HepG2 (cell line): ENCODE data around the gene EXOSC9. TPM values are rescaled to one million over a fixed set of nuclear protein-coding genes. Genes with fewer than 3 reads are reported as not detected.
A peak's percentile ranks its signal among the peaks of the same experiment; 100 is the strongest.

Experiments
- CENPX ChIP-seq: sonication (generic); formaldehyde crosslinking; IDR thresholded peaks from 2 replicates; pipeline ENCODE4 v1.9.0; 2021; ENCODE audit warnings: mild to moderate bottlenecking, missing genetic modification reagents, moderate library complexity
- ELF1 ChIP-seq: sonication (generic); formaldehyde crosslinking; IDR thresholded peaks from 2 replicates; pipeline ENCODE4 v1.4.0; 2020; ENCODE audit warnings: missing genetic modification reagents
- EZH2 ChIP-seq: conservative IDR thresholded peaks from 2 replicates; pipeline ENCODE4 v1.6.1; 2012; ENCODE audit warnings: mild to moderate bottlenecking, low read depth, low read length, moderate library complexity
- GZF1 ChIP-seq: sonication (generic); formaldehyde crosslinking; IDR thresholded peaks from 2 replicates; pipeline ENCODE4 v1.5.1; 2020; ENCODE audit warnings: mild to moderate bottlenecking, missing genetic modification reagents
- HHEX ChIP-seq: IDR thresholded peaks from 2 replicates; pipeline ENCODE4 v1.6.1; 2016; ENCODE audit warnings: control low read depth
- MBD4 ChIP-seq: IDR thresholded peaks from 2 replicates; pipeline ENCODE4 v1.6.1; 2012; ENCODE audit warnings: low read length, inconsistent platforms, borderline replicate concordance
- MIER3 ChIP-seq: IDR thresholded peaks from 2 replicates; pipeline ENCODE4 v1.6.1; 2016; ENCODE audit warnings: missing compliant biosample characterization, borderline replicate concordance
- MIXL1 ChIP-seq: IDR thresholded peaks from 2 replicates; pipeline ENCODE4 v1.6.1; 2016
- NFIC ChIP-seq: IDR thresholded peaks from 2 replicates; pipeline ENCODE4 v1.6.1; 2012; ENCODE audit warnings: mild to moderate bottlenecking, low read length, inconsistent platforms
- REL ChIP-seq: sonication (generic); formaldehyde crosslinking; conservative IDR thresholded peaks from 2 replicates; pipeline ENCODE4 v1.8.0; 2022; ENCODE audit warnings: mild to moderate bottlenecking, missing genetic modification reagents, moderate library complexity
- SAFB2 ChIP-seq: sonication (generic); formaldehyde crosslinking; IDR thresholded peaks from 2 replicates; pipeline ENCODE4 v1.5.1; 2020; ENCODE audit warnings: missing genetic modification reagents, low read depth, mild to moderate bottlenecking, borderline replicate concordance
- SRF ChIP-seq: IDR thresholded peaks from 2 replicates; pipeline ENCODE4 v1.6.1; 2011; ENCODE audit warnings: mild to moderate bottlenecking, low read depth, low read length, moderate library complexity
- ZFP41 ChIP-seq: sonication (generic); formaldehyde crosslinking; IDR thresholded peaks from 2 replicates; pipeline ENCODE4 v1.4.0; 2020; ENCODE audit warnings: mild to moderate bottlenecking, missing genetic modification reagents, borderline replicate concordance
- ZMYM2 ChIP-seq: sonication (generic); formaldehyde crosslinking; IDR thresholded peaks from 2 replicates; pipeline ENCODE4 v1.8.0; 2022; ENCODE audit warnings: mild to moderate bottlenecking, missing genetic modification reagents
- ZNF136 ChIP-seq: sonication (generic); formaldehyde crosslinking; IDR thresholded peaks from 2 replicates; pipeline ENCODE4 v1.8.1; 2022; ENCODE audit warnings: low read depth, mild to moderate bottlenecking, moderate library complexity, missing genetic modification reagents
- ZNF326 ChIP-seq: sonication (generic); formaldehyde crosslinking; IDR thresholded peaks from 2 replicates; pipeline ENCODE4 v1.4.0; 2020; ENCODE audit warnings: missing genetic modification reagents, borderline replicate concordance
- ZNF333 ChIP-seq: sonication (generic); formaldehyde crosslinking; IDR thresholded peaks from 2 replicates; pipeline ENCODE4 v1.4.0; 2020; ENCODE audit warnings: mild to moderate bottlenecking, missing genetic modification reagents, borderline replicate concordance
- ZNF430 ChIP-seq: sonication (generic); formaldehyde crosslinking; IDR thresholded peaks from 2 replicates; pipeline ENCODE4 v1.9.0; 2021; ENCODE audit warnings: mild to moderate bottlenecking, missing genetic modification reagents
- ZNF564 ChIP-seq: sonication (generic); formaldehyde crosslinking; IDR thresholded peaks from 2 replicates; pipeline ENCODE4 v1.8.1; 2023; ENCODE audit warnings: mild to moderate bottlenecking, missing genetic modification reagents
- ZNF720 ChIP-seq: sonication (generic); formaldehyde crosslinking; IDR thresholded peaks from 2 replicates; pipeline ENCODE4 v1.4.0; 2020; ENCODE audit warnings: missing genetic modification reagents
- polyA plus RNA-seq, 8 experiments: library from polyadenylated mRNA; depleted of rRNA in 3 of 8; stranded (reverse) in 7 of 8; unstranded in 1 of 8; fragments of >200 nt; fragmentation: Illumina TruSeq in 4 of 8; extraction: Trizol in 4 of 8; gene quantifications; 2 replicates each; pipeline versions ENCODE4 v1.2.1 to v1.2.3, GENCODE V29; 2011 to 2016; ENCODE audit warnings: low read depth in 4 of 8, missing spikeins in 1 of 8, mixed read lengths in 1 of 8; ENCODE audit not compliant: insufficient read depth in 1 of 8
- total RNA-seq, 5 experiments: library from RNA; depleted of rRNA; stranded (reverse); fragments of >200 nt; fragmentation: Illumina TruSeq; extraction: Trizol; gene quantifications; 2 replicates each; pipeline ENCODE4 v1.2.3, GENCODE V29; 2016; ENCODE audit warnings: low read depth in 1 of 5
- TF ChIP-seq, protein P1 (sequence below): sonication (generic); formaldehyde crosslinking; IDR thresholded peaks from 2 replicates; pipeline ENCODE4 v1.4.0; 2020; ENCODE audit warnings: missing genetic modification reagents
- TF ChIP-seq, protein P2 (sequence below): sonication (generic); formaldehyde crosslinking; IDR thresholded peaks from 2 replicates; pipeline ENCODE4 v1.5.0; 2020; ENCODE audit warnings: mild to moderate bottlenecking, missing genetic modification reagents
- TF ChIP-seq, protein P3 (sequence below): sonication (generic); formaldehyde crosslinking; IDR thresholded peaks from 2 replicates; pipeline ENCODE4 v1.4.0; 2020; ENCODE audit warnings: missing genetic modification reagents, low read depth, mild to moderate bottlenecking, borderline replicate concordance
- TF ChIP-seq, protein P4 (sequence below): sonication (generic); formaldehyde crosslinking; IDR thresholded peaks from 2 replicates; pipeline ENCODE4 v1.5.1; 2020; ENCODE audit warnings: missing genetic modification reagents, mild to moderate bottlenecking, borderline replicate concordance

Gene EXOSC9
- total and polyA plus RNA-seq, 2 of the 13 experiments (the other 11 are each of a cell fraction or from before 2014, with no cell fraction given), result 26.0 to 48.0 TPM

DNA sequence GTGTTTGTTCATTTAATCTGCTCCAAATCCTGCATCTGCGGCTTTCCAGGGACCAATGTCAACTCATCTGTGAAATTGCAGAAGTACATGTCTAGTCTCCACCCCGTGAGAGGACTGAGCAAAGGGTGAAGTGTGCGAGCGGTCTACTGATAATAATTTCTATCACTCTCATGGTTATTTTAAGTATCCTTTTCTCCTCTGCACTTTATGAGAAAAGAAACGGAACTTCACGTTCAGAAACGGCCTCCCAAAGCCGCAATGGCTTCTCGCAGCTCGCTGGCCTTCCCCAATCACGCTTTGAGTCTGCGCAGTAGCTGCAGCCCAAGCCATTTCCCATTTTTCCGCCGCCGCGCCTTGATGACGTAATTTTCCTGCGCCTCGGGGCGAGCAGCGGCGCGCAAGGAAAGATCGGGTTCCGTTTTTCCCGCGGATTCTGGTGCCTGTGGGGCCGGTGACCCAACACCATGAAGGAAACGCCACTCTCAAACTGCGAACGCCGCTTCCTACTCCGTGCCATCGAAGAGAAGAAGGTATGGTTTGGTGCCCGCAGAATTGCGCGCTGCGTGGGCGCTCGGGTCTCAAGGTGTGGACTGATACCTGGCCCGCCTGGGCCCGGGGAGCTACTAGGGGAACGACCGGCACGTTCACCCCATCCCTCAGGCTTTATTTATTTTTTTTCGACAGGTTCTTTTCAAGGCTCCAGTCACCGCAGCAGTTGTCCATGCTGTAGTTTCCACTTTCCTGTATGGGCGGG lies at the start of gene EXOSC9 (continued):
- TF ChIP-seq, protein P1, sequence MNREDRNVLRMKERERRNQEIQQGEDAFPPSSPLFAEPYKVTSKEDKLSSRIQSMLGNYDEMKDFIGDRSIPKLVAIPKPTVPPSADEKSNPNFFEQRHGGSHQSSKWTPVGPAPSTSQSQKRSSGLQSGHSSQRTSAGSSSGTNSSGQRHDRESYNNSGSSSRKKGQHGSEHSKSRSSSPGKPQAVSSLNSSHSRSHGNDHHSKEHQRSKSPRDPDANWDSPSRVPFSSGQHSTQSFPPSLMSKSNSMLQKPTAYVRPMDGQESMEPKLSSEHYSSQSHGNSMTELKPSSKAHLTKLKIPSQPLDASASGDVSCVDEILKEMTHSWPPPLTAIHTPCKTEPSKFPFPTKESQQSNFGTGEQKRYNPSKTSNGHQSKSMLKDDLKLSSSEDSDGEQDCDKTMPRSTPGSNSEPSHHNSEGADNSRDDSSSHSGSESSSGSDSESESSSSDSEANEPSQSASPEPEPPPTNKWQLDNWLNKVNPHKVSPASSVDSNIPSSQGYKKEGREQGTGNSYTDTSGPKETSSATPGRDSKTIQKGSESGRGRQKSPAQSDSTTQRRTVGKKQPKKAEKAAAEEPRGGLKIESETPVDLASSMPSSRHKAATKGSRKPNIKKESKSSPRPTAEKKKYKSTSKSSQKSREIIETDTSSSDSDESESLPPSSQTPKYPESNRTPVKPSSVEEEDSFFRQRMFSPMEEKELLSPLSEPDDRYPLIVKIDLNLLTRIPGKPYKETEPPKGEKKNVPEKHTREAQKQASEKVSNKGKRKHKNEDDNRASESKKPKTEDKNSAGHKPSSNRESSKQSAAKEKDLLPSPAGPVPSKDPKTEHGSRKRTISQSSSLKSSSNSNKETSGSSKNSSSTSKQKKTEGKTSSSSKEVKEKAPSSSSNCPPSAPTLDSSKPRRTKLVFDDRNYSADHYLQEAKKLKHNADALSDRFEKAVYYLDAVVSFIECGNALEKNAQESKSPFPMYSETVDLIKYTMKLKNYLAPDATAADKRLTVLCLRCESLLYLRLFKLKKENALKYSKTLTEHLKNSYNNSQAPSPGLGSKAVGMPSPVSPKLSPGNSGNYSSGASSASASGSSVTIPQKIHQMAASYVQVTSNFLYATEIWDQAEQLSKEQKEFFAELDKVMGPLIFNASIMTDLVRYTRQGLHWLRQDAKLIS, result no peak
- no peak for TF ChIP-seq NFIC
- TF ChIP-seq ZFP41 (CRISPR knock-in tag), result peak; percentile 75; the same call in 1 of the 2 replicates
- peak; percentile 87; the same call in 1 of the 2 replicates for TF ChIP-seq REL (CRISPR knock-in tag)
- TF ChIP-seq SRF, result 0 out of 2 replicates have a peak, but pooled peaks have one; percentile 62
- TF ChIP-seq MBD4, result no peak
- TF ChIP-seq, protein P2, sequence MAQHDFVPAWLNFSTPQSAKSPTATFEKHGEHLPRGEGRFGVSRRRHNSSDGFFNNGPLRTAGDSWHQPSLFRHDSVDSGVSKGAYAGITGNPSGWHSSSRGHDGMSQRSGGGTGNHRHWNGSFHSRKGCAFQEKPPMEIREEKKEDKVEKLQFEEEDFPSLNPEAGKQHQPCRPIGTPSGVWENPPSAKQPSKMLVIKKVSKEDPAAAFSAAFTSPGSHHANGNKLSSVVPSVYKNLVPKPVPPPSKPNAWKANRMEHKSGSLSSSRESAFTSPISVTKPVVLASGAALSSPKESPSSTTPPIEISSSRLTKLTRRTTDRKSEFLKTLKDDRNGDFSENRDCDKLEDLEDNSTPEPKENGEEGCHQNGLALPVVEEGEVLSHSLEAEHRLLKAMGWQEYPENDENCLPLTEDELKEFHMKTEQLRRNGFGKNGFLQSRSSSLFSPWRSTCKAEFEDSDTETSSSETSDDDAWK (CRISPR knock-in tag), result no peak
- TF ChIP-seq CENPX (CRISPR knock-in tag), result no peak
- peak; percentile 78; the same call in 1 of the 2 replicates for TF ChIP-seq ZNF430
- no peak for TF ChIP-seq ZNF720 (CRISPR knock-in tag)
- 0 out of 2 replicates have a peak, but pooled peaks have one; percentile 55 for TF ChIP-seq GZF1
- TF ChIP-seq MIER3 (CRISPR knock-in tag), result peak; percentile 74; the same call in 1 of the 2 replicates
- no peak for TF ChIP-seq MIXL1
- TF ChIP-seq, protein P3, sequence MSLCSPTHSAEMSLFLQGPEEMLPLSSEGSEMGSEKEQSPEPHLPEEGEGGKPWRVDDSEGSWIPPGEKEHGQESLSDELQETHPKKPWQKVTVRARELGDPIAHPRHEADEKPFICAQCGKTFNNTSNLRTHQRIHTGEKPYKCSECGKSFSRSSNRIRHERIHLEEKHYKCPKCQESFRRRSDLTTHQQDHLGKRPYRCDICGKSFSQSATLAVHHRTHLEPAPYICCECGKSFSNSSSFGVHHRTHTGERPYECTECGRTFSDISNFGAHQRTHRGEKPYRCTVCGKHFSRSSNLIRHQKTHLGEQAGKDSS (CRISPR knock-in tag), result peak; percentile 64; the same call in 1 of the 2 replicates
- no peak for TF ChIP-seq ZNF136 (CRISPR knock-in tag)
- peak; percentile 92 for TF ChIP-seq ELF1
- TF ChIP-seq, protein P4, sequence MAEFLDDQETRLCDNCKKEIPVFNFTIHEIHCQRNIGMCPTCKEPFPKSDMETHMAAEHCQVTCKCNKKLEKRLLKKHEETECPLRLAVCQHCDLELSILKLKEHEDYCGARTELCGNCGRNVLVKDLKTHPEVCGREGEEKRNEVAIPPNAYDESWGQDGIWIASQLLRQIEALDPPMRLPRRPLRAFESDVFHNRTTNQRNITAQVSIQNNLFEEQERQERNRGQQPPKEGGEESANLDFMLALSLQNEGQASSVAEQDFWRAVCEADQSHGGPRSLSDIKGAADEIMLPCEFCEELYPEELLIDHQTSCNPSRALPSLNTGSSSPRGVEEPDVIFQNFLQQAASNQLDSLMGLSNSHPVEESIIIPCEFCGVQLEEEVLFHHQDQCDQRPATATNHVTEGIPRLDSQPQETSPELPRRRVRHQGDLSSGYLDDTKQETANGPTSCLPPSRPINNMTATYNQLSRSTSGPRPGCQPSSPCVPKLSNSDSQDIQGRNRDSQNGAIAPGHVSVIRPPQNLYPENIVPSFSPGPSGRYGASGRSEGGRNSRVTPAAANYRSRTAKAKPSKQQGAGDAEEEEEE (CRISPR knock-in tag), result no peak
- TF ChIP-seq ZNF326 (CRISPR knock-in tag), result no peak
- no peak for TF ChIP-seq HHEX
- TF ChIP-seq ZMYM2, result no peak
- no peak for TF ChIP-seq ZNF333 (CRISPR knock-in tag)
- TF ChIP-seq SAFB2 (CRISPR knock-in tag), result no peak
- no peak for TF ChIP-seq EZH2
- no peak for TF ChIP-seq ZNF564 (CRISPR knock-in tag)
